GM19043 (cell line): ENCODE data around the gene ZNF28.
"Not testable (repeated sequence)": the region's sequence is repeated elsewhere in the genome, so short reads cannot be mapped to it uniquely, and the experiment has no call there.

Experiments used
- ATAC-seq: cut with Tn5 transposase; IDR thresholded peaks from one replicate; pipeline ENCODE4 v1.9.1; 2021; ENCODE audit warnings: low read depth; ENCODE audit not compliant: unreplicated experiment

The ZNF28 gene

GRCh38 chr19:52782864-52783263, 38.6 kb downstream of the ZNF28 start:
- ATAC-seq: not testable (repeated sequence)

GRCh38 chr19:52778811-52779210, 42.6 kb downstream of the ZNF28 start:
- no peak for ATAC-seq

- not testable (repeated sequence) for ATAC-seq
Observed at GRCh38 chr19:52756447-52756846, 65.0 kb downstream of the ZNF28 start.

DNA sequence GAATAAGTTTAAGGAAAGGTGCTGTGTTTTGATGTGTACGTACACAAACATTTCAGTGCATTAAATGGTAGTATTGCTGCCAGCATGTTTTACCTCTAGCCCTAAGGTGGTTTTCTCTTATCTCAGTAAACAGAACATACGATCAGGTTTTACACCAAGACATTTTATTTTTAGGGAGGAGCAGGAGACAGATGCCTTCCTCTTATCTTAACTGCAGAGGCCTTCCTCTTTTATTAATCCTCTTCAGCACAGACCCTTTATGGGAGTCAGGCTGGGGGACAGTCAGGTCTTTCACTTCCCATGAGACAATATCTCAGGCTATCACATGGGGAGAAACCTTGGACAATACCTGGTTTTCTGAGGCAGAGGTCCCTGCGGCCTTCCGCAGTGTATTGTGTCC, 71.7 kb downstream of the ZNF28 start:
- no peak for ATAC-seq

GRCh38 chr19:52748336-52748950, 73.0 kb downstream of the ZNF28 start:
- ATAC-seq: no peak
